ENCODE results near the gene PF4V1. TPM values are rescaled to one million over a fixed set of nuclear protein-coding genes. Genes with fewer than 3 reads are reported as not detected.

PF4V1 gene
- total and polyA plus RNA-seq, 4 donors: 0.38 TPM; not detected in 3

DNA sequence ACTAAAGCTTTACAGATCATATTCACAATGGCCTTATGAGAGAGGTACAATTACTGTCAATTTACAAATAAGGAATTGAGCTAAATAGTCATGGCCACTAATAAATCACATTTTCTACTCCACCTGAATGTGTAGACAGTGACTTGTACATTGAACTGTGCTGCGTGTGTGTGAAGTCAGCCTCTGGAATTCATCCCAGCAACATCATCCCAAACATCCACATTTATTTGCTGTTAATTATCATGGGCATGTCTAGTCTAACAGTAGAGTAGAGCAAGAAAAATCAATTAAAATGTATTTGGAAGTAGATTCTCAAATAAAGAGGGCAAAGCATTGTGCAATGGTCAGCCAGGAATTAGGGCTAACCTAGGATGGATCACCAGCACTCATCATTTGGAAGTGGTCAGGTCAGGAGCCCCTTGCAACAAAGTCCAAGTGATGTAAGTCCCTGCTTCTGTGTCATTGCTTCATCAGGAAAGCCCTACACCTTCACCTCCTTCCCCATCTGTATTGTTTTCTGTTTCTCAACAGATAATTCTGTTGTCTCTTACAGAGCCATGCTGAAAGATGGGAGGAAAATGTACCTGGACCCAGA, 4.8 kb upstream of the PF4V1 start:
- DNase-seq (no peak), ATAC-seq (ENCODE audit: insufficient read depth, low FRiP score) (no peak)
- no peak overlapping the region for H3K9ac ChIP-seq (ENCODE audit: insufficient read depth in 1 of 2, low read length in 2 of 2)
- H3K9me3 ChIP-seq (ENCODE audit: control insufficient read depth in 4 of 4, insufficient read depth in 3 of 4, low read length in 3 of 4): no peaks in the 10 kb centered on the region
- no peak overlapping the region for H3K27ac ChIP-seq (ENCODE audit: low read depth in 1 of 2, low read length in 1 of 2)
- 93 to 94% methylated on average over 1 of the region's 1 CpG for WGBS, 2 donors
- H3K36me3 ChIP-seq (ENCODE audit: control insufficient read depth in 4 of 4, insufficient read depth in 4 of 4, low read length in 4 of 4): no peaks in the 10 kb centered on the region
- no peaks in the 10 kb centered on the region for H3K4me1 ChIP-seq (ENCODE audit: control insufficient read depth in 5 of 5, insufficient read depth in 5 of 5, low read length in 5 of 5)
- H3K4me3 ChIP-seq: no peak overlapping the region
- peaks cover 0 to 7% (median 0%) of the 10 kb centered on the region in 3 donors for H3K27me3 ChIP-seq (ENCODE audit: control insufficient read depth in 3 of 3, insufficient read depth in 3 of 3, low read length in 2 of 3)
- TF ChIP-seq, protein P1, sequence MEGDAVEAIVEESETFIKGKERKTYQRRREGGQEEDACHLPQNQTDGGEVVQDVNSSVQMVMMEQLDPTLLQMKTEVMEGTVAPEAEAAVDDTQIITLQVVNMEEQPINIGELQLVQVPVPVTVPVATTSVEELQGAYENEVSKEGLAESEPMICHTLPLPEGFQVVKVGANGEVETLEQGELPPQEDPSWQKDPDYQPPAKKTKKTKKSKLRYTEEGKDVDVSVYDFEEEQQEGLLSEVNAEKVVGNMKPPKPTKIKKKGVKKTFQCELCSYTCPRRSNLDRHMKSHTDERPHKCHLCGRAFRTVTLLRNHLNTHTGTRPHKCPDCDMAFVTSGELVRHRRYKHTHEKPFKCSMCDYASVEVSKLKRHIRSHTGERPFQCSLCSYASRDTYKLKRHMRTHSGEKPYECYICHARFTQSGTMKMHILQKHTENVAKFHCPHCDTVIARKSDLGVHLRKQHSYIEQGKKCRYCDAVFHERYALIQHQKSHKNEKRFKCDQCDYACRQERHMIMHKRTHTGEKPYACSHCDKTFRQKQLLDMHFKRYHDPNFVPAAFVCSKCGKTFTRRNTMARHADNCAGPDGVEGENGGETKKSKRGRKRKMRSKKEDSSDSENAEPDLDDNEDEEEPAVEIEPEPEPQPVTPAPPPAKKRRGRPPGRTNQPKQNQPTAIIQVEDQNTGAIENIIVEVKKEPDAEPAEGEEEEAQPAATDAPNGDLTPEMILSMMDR (IDR thresholded peaks at IDR 0.05; ENCODE audit: control extremely low read depth, extremely low read depth): no peak

DNA sequence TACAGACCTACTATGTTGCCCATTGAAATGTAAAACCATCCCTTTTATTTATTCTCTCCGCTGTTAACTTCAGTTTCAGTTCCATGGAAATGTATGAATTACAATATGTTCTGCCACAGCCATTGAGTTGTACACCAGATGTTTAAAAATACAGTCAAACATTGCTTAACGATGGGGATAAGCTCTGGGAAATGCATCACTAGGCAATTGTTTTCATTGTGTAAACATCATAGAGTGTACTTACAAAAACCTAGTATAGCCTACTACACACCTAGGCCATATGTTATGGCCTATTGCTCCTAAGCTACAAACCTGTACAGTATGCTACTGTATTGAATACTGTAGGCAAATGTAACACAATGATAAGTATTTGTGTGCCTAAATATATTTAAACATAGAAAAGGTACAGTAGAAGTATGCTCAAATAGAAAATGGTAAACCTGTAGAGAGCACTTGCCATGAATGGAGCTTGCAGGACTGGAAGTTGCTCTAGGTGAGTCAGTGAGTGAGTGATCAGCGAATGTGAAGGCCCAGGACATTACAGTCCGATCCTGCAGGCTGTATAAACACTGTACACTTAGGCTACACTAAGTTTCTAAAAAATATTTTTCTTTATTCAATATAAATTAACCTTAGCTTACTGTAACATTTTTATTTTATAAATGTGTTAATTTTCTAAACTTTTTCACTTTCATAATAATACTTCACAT, 2.7 kb upstream of the PF4V1 start:
- TF ChIP-seq, protein P1 (IDR thresholded peaks at IDR 0.05; ENCODE audit: control extremely low read depth, extremely low read depth): no peak
- no peak for DNase-seq
- Histone ChIP-seq H3K4me3 (no peak overlapping the region), H3K27me3 (ENCODE audit: control insufficient read depth in 3 of 3, insufficient read depth in 3 of 3, low read length in 2 of 3) (peaks cover 0 to 13% (median 0%) of the 10 kb centered on the region in 3 donors), H3K36me3 (ENCODE audit: control insufficient read depth in 4 of 4, insufficient read depth in 4 of 4, low read length in 4 of 4) (no peaks in the 10 kb centered on the region), H3K27ac (ENCODE audit: low read depth in 1 of 2, low read length in 1 of 2) (no peak overlapping the region), H3K4me1 (ENCODE audit: control insufficient read depth in 5 of 5, insufficient read depth in 5 of 5, low read length in 5 of 5) (no peaks in the 10 kb centered on the region), H3K9me3 (ENCODE audit: control insufficient read depth in 4 of 4, insufficient read depth in 3 of 4, low read length in 3 of 4) (no peaks in the 10 kb centered on the region), H3K9ac (ENCODE audit: insufficient read depth in 1 of 2, low read length in 2 of 2) (no peak overlapping the region)
- WGBS, 2 donors: 75 to 88% methylated on average over 4 of the region's 4 CpGs
- ATAC-seq (ENCODE audit: insufficient read depth, low FRiP score): no peak

DNA sequence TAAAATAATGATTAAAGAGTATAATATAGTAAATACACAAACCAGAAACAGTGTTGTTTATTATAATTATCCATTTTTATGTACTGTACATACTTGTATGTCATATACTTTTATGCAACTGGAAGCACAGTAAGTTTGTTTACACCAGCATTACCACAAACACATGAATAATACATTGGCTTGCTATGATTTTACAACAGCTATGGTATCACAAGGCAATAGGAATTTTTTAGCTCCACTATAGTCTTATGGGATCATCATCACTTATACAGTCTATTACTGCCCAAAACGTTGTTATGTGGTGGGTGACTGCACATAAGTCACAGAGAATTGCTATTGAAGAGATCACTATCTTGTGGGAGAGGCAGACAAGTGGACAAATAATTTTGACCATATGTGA, 1.8 kb upstream of the PF4V1 start:
- TF ChIP-seq, protein P1 (IDR thresholded peaks at IDR 0.05; ENCODE audit: control extremely low read depth, extremely low read depth): no peak
- no peak overlapping the region for H3K4me3 ChIP-seq
- H3K9ac ChIP-seq (ENCODE audit: insufficient read depth in 1 of 2, low read length in 2 of 2): no peak overlapping the region
- no peak overlapping the region for H3K27ac ChIP-seq (ENCODE audit: low read depth in 1 of 2, low read length in 1 of 2)
- H3K4me1 ChIP-seq (ENCODE audit: control insufficient read depth in 5 of 5, insufficient read depth in 5 of 5, low read length in 5 of 5): no peaks in the 10 kb centered on the region
- H3K9me3 ChIP-seq (ENCODE audit: control insufficient read depth in 4 of 4, insufficient read depth in 3 of 4, low read length in 3 of 4): no peaks in the 10 kb centered on the region
- peaks cover 0 to 13% (median 0%) of the 10 kb centered on the region in 3 donors for H3K27me3 ChIP-seq (ENCODE audit: control insufficient read depth in 3 of 3, insufficient read depth in 3 of 3, low read length in 2 of 3)
- H3K36me3 ChIP-seq (ENCODE audit: control insufficient read depth in 4 of 4, insufficient read depth in 4 of 4, low read length in 4 of 4): no peaks in the 10 kb centered on the region
- ATAC-seq (ENCODE audit: insufficient read depth, low FRiP score) (no peak), DNase-seq (no peak)
- 76 to 86% methylated on average over 1 of the region's 1 CpG for WGBS, 2 donors

Measured in lung (tissue), 12 donors.